GM19455 (cell line): ENCODE results near the gene UMODL1.
A peak's percentile ranks its signal among the peaks of the same experiment; 100 is the strongest.
"Not testable (repeated sequence)": the region's sequence is repeated elsewhere in the genome, so short reads cannot be mapped to it uniquely, and the experiment has no call there.

Experiments used
- ATAC-seq: cut with Tn5 transposase; IDR thresholded peaks from one replicate; pipeline ENCODE4 v1.9.1; 2021; ENCODE audit not compliant: unreplicated experiment

The UMODL1 gene

GRCh38 chr21:42162831-42163510 is 91.9 kb downstream of the UMODL1 start:
- ATAC-seq: no peak

GRCh38 chr21:42163511-42163863 is 92.4 kb downstream of the UMODL1 start:
- no peak for ATAC-seq

- ATAC-seq: no peak
These were observed 93.1 kb downstream of the UMODL1 start for GRCh38 chr21:42164064-42164789.

- ATAC-seq: no peak
These were observed 93.7 kb downstream of the UMODL1 start for GRCh38 chr21:42164818-42165217.

GRCh38 chr21:42165901-42166300 is 94.8 kb downstream of the UMODL1 start:
- ATAC-seq: no peak

GRCh38 chr21:42169758-42170157 is 98.6 kb downstream of the UMODL1 start:
- no peak for ATAC-seq

- no peak for ATAC-seq
These were observed 100.3 kb downstream of the UMODL1 start for GRCh38 chr21:42171091-42172053.

GRCh38 chr21:42172596-42173483 is 101.7 kb downstream of the UMODL1 start:
- ATAC-seq: no peak

GRCh38 chr21:42174173-42174572 is 103.1 kb downstream of the UMODL1 start:
- ATAC-seq: no peak

- ATAC-seq: no peak
These were observed 104.1 kb downstream of the UMODL1 start for GRCh38 chr21:42175110-42175710.

- no peak for ATAC-seq
These were observed 105.7 kb downstream of the UMODL1 start for GRCh38 chr21:42176859-42177258.

- no peak for ATAC-seq
These were observed 108.2 kb downstream of the UMODL1 start for GRCh38 chr21:42179316-42179715.

GRCh38 chr21:42180001-42180400 is 108.9 kb downstream of the UMODL1 start:
- not testable (repeated sequence) for ATAC-seq

GRCh38 chr21:42182713-42183371 is 111.7 kb downstream of the UMODL1 start:
- no peak for ATAC-seq

GRCh38 chr21:42183374-42184266 is 112.5 kb downstream of the UMODL1 start:
- ATAC-seq: no peak

- no peak for ATAC-seq
These were observed 115.5 kb downstream of the UMODL1 start for GRCh38 chr21:42186591-42186990.

GRCh38 chr21:42187976-42188653 is 117.0 kb downstream of the UMODL1 start:
- ATAC-seq: peak; percentile 97

- no peak for ATAC-seq
These were observed 117.5 kb downstream of the UMODL1 start for GRCh38 chr21:42188663-42189062.
